ENCODE results near the gene AQP3.
"Not testable (repeated sequence)": the region's sequence is repeated elsewhere in the genome, so short reads cannot be mapped to it uniquely, and the experiment has no call there.

DNA sequence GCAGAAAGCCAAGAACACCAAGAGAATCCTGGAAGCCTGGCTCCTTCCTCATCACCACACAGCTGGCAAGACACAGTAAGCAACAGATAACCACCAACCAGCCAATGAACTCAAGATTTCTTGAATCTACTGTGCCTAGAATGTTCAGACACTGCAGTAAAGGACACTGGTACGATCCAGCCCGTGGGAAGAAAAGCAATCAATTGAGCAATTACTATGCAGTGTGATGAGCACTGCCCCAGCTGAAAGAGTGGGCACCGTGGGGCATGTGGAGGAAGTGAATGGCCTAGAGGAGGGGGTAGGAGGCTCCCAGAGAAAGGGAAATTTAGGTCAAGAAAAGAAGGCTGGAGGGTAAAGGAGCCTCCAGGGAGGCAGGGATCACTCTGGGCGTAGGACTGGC, 49.6 kb downstream of the AQP3 start:
- TF ChIP-seq, protein P1, sequence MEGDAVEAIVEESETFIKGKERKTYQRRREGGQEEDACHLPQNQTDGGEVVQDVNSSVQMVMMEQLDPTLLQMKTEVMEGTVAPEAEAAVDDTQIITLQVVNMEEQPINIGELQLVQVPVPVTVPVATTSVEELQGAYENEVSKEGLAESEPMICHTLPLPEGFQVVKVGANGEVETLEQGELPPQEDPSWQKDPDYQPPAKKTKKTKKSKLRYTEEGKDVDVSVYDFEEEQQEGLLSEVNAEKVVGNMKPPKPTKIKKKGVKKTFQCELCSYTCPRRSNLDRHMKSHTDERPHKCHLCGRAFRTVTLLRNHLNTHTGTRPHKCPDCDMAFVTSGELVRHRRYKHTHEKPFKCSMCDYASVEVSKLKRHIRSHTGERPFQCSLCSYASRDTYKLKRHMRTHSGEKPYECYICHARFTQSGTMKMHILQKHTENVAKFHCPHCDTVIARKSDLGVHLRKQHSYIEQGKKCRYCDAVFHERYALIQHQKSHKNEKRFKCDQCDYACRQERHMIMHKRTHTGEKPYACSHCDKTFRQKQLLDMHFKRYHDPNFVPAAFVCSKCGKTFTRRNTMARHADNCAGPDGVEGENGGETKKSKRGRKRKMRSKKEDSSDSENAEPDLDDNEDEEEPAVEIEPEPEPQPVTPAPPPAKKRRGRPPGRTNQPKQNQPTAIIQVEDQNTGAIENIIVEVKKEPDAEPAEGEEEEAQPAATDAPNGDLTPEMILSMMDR (IDR thresholded peaks at IDR 0.05; ENCODE audit: low read depth, low read length) = not testable (repeated sequence)
- not testable (repeated sequence) for TF ChIP-seq EZH2phosphoT487 (IDR thresholded peaks at IDR 0.05; ENCODE audit: low read depth)

All from OCI-LY3 (cell line).